Suprapubic skin (tissue), 4 donors: ENCODE results near the gene NCOA4. TPM values are rescaled to one million over a fixed set of nuclear protein-coding genes. Genes with fewer than 3 reads are reported as not detected.
A peak's percentile ranks its signal among the peaks of the same experiment; 100 is the strongest.
"Not testable (repeated sequence)": the region's sequence is repeated elsewhere in the genome, so short reads cannot be mapped to it uniquely, and the experiment has no call there.

ENCODE experiments used
- DNase-seq, 2 donors: peaks; one replicate each; pipeline ENCODE4 v3.0.0-alpha.2; 2019; ENCODE audit warnings: low spot score in 2 of 2
- H3K27ac ChIP-seq: fragments of 200-600 bp; sonication (generic); one replicate; pipeline ENCODE4 v1.5.1; 2019
- H3K27me3 ChIP-seq: fragments of 200-600 bp; sonication (generic); one replicate; pipeline ENCODE4 v1.5.1; 2019
- H3K36me3 ChIP-seq: fragments of 200-600 bp; sonication (generic); one replicate; pipeline ENCODE4 v1.5.1; 2019
- H3K4me1 ChIP-seq: fragments of 200-600 bp; sonication (generic); one replicate; pipeline ENCODE4 v1.5.1; 2019
- H3K4me3 ChIP-seq: fragments of 200-600 bp; sonication (generic); one replicate; pipeline ENCODE4 v1.5.1; 2019; ENCODE audit warnings: mild to moderate bottlenecking
- H3K9me3 ChIP-seq: fragments of 200-600 bp; sonication (generic); one replicate; pipeline ENCODE4 v1.5.1; 2019
- CTCF ChIP-seq, 2 donors: fragments of 200-600 bp in 1 of 2; fragments of 450-650 bp in 1 of 2; sonication (generic) in 1 of 2; IDR thresholded peaks; one replicate each; pipeline ENCODE4 v1.5.1; 2016 to 2019; ENCODE audit warnings: antibody characterized with exemption in 2 of 2, mild to moderate bottlenecking in 1 of 2, moderate library complexity in 1 of 2
- EP300 ChIP-seq: sonication (generic); formaldehyde crosslinking; IDR thresholded peaks from one replicate; pipeline ENCODE4 v1.6.1; 2017; ENCODE audit warnings: antibody characterized with exemption
- POLR2A ChIP-seq, 2 donors: fragments of 450-650 bp; IDR thresholded peaks; one replicate each; pipeline ENCODE4 v1.6.1; 2017; ENCODE audit warnings: antibody characterized with exemption in 2 of 2, mild to moderate bottlenecking in 2 of 2, moderate library complexity in 2 of 2
- POLR2AphosphoS5 ChIP-seq, 3 donors: sonication (generic); formaldehyde crosslinking; IDR thresholded peaks; one replicate each; pipeline ENCODE4 v1.6.1; 2017; ENCODE audit warnings: antibody characterized with exemption in 3 of 3
- WGBS: methylation state at CpG from one replicate; pipeline ENCODE4 v1.1.5; 2018; 5-methylcytosine and 5-hydroxymethylcytosine counted together
- total RNA-seq, 4 donors: library from RNA; depleted of rRNA; stranded (reverse); fragments of >200 nt; gene quantifications; one replicate each; pipeline ENCODE4 v1.1.0, GENCODE V29; 2016

NCOA4 gene
- total RNA-seq, 4 donors from 2014 or later: 117 to 170 (median 151) TPM

- no peak overlapping the region for H3K27ac ChIP-seq
- no peak for DNase-seq
- no peaks in the 10 kb centered on the region for H3K9me3 ChIP-seq
- no peak overlapping the region for H3K4me3 ChIP-seq
- WGBS: 38% methylated on average over 11 of the region's 11 CpGs
- no peaks in the 10 kb centered on the region for H3K27me3 ChIP-seq
- no peak for TF ChIP-seq CTCF (IDR thresholded peaks at IDR 0.05)
- TF ChIP-seq EP300: no peak
- TF ChIP-seq POLR2A (IDR thresholded peaks at IDR 0.05): no peak
- H3K4me1 ChIP-seq: peaks cover 6% of the 10 kb centered on the region
- no peaks in the 10 kb centered on the region for H3K36me3 ChIP-seq
Observed at GRCh38 chr10:46050941-46051623, 20.7 kb upstream of the NCOA4 start.

GRCh38 chr10:46049497-46049831, 19.0 kb upstream of the NCOA4 start:
- not testable (repeated sequence) for H3K4me3 ChIP-seq, H3K27me3 ChIP-seq, H3K36me3 ChIP-seq, H3K27ac ChIP-seq, H3K4me1 ChIP-seq, DNase-seq, H3K9me3 ChIP-seq
- WGBS: 97% methylated on average over 11 of the region's 11 CpGs

GRCh38 chr10:46048152-46048551, 17.7 kb upstream of the NCOA4 start:
- Histone ChIP-seq H3K27ac (no peak overlapping the region), H3K4me1 (peaks cover 3% of the 10 kb centered on the region), H3K4me3 (no peak overlapping the region), H3K9me3 (no peaks in the 10 kb centered on the region), H3K27me3 (no peaks in the 10 kb centered on the region), H3K36me3 (no peaks in the 10 kb centered on the region)
- DNase-seq: no peak
- WGBS: 24% methylated on average over 2 of the region's 2 CpGs
- no peak for TF ChIP-seq POLR2AphosphoS5 (IDR thresholded peaks at IDR 0.05)
- TF ChIP-seq CTCF (IDR thresholded peaks at IDR 0.05): no peak
- TF ChIP-seq POLR2A (IDR thresholded peaks at IDR 0.05): no peak
- no peak for TF ChIP-seq EP300

- DNase-seq: no peak
- Histone ChIP-seq H3K4me3 (no peak within 1 kb of the TSS), H3K9me3 (no peaks in the 10 kb centered on the region), H3K27me3 (no peaks in the 10 kb centered on the region), H3K36me3 (no peaks in the 10 kb centered on the region), H3K4me1 (no peaks in the 10 kb centered on the region), H3K27ac (no peak within 1 kb of the TSS)
- WGBS: 93% methylated on average over 7 of the region's 7 CpGs
- TF ChIP-seq EP300: no peak
- TF ChIP-seq CTCF (IDR thresholded peaks at IDR 0.05): no peak
- TF ChIP-seq POLR2AphosphoS5 (IDR thresholded peaks at IDR 0.05): no peak
- TF ChIP-seq POLR2A (IDR thresholded peaks at IDR 0.05): no peak
Observed at GRCh38 chr10:46046261-46046660, 15.8 kb upstream of the NCOA4 start, which contains the start of gene MSMB. Gene MSMB (minus strand): TSS chr10:46046269. CDS start chr10:46046237, 32 bp downstream.

- H3K4me3 ChIP-seq: no peak overlapping the region
- WGBS: 44% methylated on average over 4 of the region's 4 CpGs
- H3K9me3 ChIP-seq: no peaks in the 10 kb centered on the region
- TF ChIP-seq CTCF (IDR thresholded peaks at IDR 0.05): no peak
- TF ChIP-seq POLR2AphosphoS5 (IDR thresholded peaks at IDR 0.05): no peak
- no peak for TF ChIP-seq EP300
- no peak for TF ChIP-seq POLR2A (IDR thresholded peaks at IDR 0.05)
- H3K27me3 ChIP-seq: no peaks in the 10 kb centered on the region
- no peaks in the 10 kb centered on the region for H3K36me3 ChIP-seq
- no peak overlapping the region for H3K27ac ChIP-seq
- DNase-seq: no peak
- no peaks in the 10 kb centered on the region for H3K4me1 ChIP-seq
Observed at GRCh38 chr10:46042527-46042926, 12.1 kb upstream of the NCOA4 start.

GRCh38 chr10:46040004-46040403, 9.6 kb upstream of the NCOA4 start:
- Histone ChIP-seq H3K36me3 (no peaks in the 10 kb centered on the region), H3K9me3 (no peaks in the 10 kb centered on the region), H3K27ac (peak overlapping the region; percentile 55), H3K4me3 (no peak overlapping the region), H3K27me3 (no peaks in the 10 kb centered on the region), H3K4me1 (no peaks in the 10 kb centered on the region)
- TF ChIP-seq EP300: no peak
- no peak for TF ChIP-seq POLR2A (IDR thresholded peaks at IDR 0.05)
- TF ChIP-seq CTCF (IDR thresholded peaks at IDR 0.05): no peak
- no peak for TF ChIP-seq POLR2AphosphoS5 (IDR thresholded peaks at IDR 0.05)
- WGBS: 75% methylated on average over 3 of the region's 3 CpGs
- no peak for DNase-seq
